ENCODE measurements around the gene ADAP1. TPM values are rescaled to one million over a fixed set of nuclear protein-coding genes. Genes with fewer than 3 reads are reported as not detected.
"Not testable (repeated sequence)": the region's sequence is repeated elsewhere in the genome, so short reads cannot be mapped to it uniquely, and the experiment has no call there.

ADAP1 gene
- total RNA-seq, 4 donors from 2014 or later = 9.1 to 18.8 (median 9.9) TPM

- WGBS, 2 donors = 81 to 82% methylated on average over 5 of the region's 5 CpGs
- intact Hi-C loops (cut with DNase I; ENCODE audit: low total_unique reads) = no loop called here
- no peak for TF ChIP-seq CTCF (IDR thresholded peaks at IDR 0.05)
- no peak for TF ChIP-seq POLR2A (IDR thresholded peaks at IDR 0.05)
- no peak for DNase-seq (ENCODE audit: low spot score in 2 of 2)
- no peak overlapping the region for H3K4me3 ChIP-seq (ENCODE audit: low read depth, poor library complexity, severe bottlenecking)
Observed at GRCh38 chr7:944744-945143, 9.7 kb downstream of the ADAP1 start.

GRCh38 chr7:943793-944192, 10.7 kb downstream of the ADAP1 start:
- DNase-seq (ENCODE audit: low spot score in 2 of 2); intact Hi-C loops (cut with DNase I; ENCODE audit: low total_unique reads); H3K4me3 ChIP-seq (ENCODE audit: low read depth, poor library complexity, severe bottlenecking): not testable (repeated sequence)
- 87 to 90% methylated on average over 4 of the region's 4 CpGs for WGBS, 2 donors

- no peak overlapping the region for H3K4me3 ChIP-seq (ENCODE audit: low read depth, poor library complexity, severe bottlenecking)
- no peak for DNase-seq (ENCODE audit: low spot score in 2 of 2)
- intact Hi-C loops (cut with DNase I; ENCODE audit: low total_unique reads) = no loop called here
- 33 to 36% methylated on average over 2 of the region's 2 CpGs for WGBS, 2 donors
- TF ChIP-seq CTCF (IDR thresholded peaks at IDR 0.05) = no peak
- no peak for TF ChIP-seq POLR2A (IDR thresholded peaks at IDR 0.05)
Observed at GRCh38 chr7:940599-941408, 13.7 kb downstream of the ADAP1 start.

GRCh38 chr7:939843-940242, 14.6 kb downstream of the ADAP1 start:
- intact Hi-C loops (cut with DNase I; ENCODE audit: low total_unique reads) = no loop called here
- TF ChIP-seq POLR2A (IDR thresholded peaks at IDR 0.05) (no peak), CTCF (IDR thresholded peaks at IDR 0.05) (no peak)
- no peak for DNase-seq (ENCODE audit: low spot score in 2 of 2)

GRCh38 chr7:938546-939185, 15.8 kb downstream of the ADAP1 start:
- TF ChIP-seq CTCF (IDR thresholded peaks at IDR 0.05) (no peak), POLR2A (IDR thresholded peaks at IDR 0.05) (no peak)
- intact Hi-C loops (cut with DNase I; ENCODE audit: low total_unique reads) = no loop called here
- no peak overlapping the region for H3K4me3 ChIP-seq (ENCODE audit: low read depth, poor library complexity, severe bottlenecking)
- 94 to 97% methylated on average over 22 to 27 of the region's 27 CpGs for WGBS, 2 donors
- no peak for DNase-seq (ENCODE audit: low spot score in 2 of 2)

More at GRCh38 chr7:939843-940242, 14.6 kb downstream of the ADAP1 start:
- no peak overlapping the region for H3K4me3 ChIP-seq (ENCODE audit: low read depth, poor library complexity, severe bottlenecking)
- WGBS, 2 donors = 93 to 95% methylated on average over 4 of the region's 4 CpGs

GRCh38 chr7:937856-938484, 16.5 kb downstream of the ADAP1 start:
- no peak overlapping the region for H3K4me3 ChIP-seq (ENCODE audit: low read depth, poor library complexity, severe bottlenecking)
- no peak for DNase-seq (ENCODE audit: low spot score in 2 of 2)
- 92 to 95% methylated on average over 16 of the region's 16 CpGs for WGBS, 2 donors
- no peak for TF ChIP-seq CTCF (IDR thresholded peaks at IDR 0.05)
- no peak for TF ChIP-seq POLR2A (IDR thresholded peaks at IDR 0.05)
- intact Hi-C loops (cut with DNase I; ENCODE audit: low total_unique reads) = no loop called here

Data from lower leg skin (tissue), 4 donors.